NCI-H146 treated with DMSO at 0.1 percent for 48 hours (cell line): Measurements from ENCODE around the gene LY6G6F.
A peak's percentile ranks its signal among the peaks of the same experiment; 100 is the strongest.

Source experiments
- DNase-seq: peaks from one replicate; lab custom pipeline; 2025; ENCODE audit not compliant: unreplicated experiment; lab: John Stamatoyannopoulos, UW

Gene LY6G6F

DNA sequence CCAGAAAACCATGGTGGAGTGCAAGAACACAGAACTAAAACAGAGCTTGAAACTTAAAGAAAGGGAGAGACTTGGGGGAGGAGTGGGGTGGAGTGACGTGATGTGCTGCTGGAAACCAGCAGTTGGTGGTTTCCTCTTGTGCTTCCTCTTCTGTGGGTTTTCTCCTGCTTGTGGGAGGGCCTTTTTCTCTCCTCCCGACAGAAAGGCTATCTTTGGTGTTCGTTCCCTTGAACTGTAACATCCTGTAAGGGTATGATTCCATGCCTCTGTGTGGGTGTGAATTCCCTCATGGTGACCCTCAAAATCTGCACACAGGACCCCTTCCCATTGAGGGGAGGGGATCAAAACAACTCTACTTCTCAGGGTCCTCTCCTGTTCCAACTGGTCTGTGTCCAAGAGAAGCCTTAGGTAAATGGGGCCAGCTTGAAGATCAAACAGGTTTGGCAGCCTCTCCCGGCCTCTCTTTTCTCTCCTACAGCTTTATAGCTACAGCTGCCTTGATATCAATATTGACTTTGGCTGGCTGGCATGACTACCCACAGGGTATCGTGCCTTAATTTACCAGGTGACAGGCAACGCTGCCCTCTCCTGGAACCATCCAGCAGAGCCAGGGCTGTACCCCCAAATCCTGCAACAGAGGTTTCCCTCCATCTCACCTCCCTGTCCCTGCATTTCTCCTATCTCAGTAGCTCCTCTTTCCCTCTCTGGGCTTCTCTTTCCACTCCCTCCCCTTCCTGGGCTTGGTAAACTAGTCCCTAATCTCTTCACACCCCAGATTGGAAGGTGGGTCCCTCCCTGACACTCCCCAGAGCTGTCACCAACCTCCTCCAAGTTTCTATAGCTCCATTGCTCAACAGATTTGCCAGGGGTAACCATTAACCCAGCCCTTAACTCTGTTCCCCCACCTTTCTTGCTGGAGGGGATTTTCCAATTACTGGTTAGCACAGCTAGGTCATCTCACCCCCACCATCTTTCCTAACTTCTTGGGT is 31.6 kb downstream of the LY6G6F start:
- DNase-seq = peak; percentile 43

DNA sequence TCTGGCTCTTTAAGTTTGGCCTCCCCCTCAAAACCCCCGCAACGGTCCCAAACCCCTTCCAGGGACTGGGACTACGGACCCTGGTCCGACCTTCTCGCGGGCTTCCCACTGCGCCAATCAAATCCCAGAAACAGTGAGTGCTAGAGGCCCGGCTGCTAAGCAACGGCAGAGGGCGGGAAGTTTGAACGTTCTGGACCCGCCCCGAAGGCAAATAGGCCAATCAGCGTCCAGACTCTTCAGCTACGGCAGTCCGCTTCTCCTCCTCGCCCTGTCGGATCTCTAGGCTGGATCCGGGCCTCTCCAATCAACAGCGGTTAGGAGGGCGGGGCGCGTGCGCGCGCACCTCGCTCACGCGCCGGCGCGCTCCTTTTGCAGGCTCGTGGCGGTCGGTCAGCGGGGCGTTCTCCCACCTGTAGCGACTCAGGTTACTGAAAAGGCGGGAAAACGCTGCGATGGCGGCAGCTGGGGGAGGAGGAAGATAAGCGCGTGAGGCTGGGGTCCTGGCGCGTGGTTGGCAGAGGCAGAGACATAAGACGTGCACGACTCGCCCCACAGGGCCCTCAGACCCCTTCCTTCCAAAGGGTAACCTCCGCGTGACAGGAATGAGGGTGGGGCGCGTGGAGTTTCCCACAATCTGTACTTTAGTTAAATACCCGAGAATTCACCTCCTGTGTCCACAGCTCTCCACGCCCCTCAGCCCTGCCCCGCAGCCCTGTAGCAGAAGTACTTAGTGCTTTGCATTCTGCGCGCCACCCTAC is 33.2 kb downstream of the LY6G6F start, which contains the start of gene MSH5:
Gene MSH5, plus strand, starts transcription at position 367 of the 758 bp plus-strand sequence. CDS start 462 bp downstream, outside the sequence.
- peak; percentile 97 for DNase-seq

DNA sequence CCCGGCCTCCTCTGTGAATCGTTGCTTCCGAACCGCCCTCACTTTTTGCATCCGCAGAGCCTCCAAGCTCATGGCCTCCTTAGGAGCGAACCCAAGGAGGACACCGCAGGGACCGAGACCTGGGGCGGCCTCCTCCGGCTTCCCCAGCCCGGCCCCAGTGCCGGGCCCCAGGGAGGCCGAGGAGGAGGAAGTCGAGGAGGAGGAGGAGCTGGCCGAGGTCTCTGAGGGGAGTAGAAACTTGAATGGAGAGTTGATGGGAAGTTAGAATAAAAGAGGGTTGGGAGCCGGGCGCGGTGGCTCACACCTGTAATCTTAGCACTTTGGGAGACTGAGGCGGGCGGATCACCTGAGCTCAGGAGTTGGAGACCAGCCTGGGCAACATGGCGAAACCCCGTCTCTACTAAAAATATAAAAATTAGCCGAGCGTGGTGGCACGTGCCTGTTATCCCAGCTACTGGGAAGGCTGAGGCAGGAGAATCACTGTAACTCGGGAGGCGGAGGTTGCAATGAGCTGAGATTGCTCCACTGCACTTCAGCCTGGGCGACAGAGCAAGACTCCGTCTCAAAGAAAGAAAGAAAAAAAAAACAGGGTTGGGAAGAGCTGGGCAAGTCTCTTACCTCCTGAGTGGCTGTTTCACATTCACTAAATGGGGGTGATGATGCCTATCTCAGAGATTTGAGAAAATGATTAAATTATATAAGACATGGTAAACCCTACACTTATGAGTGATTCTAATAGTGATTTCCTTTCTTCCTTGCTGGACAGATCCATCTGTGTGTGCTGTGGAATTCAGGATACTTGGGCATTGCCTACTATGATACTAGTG is 33.9 kb downstream of the LY6G6F start:
- DNase-seq = no peak

DNA sequence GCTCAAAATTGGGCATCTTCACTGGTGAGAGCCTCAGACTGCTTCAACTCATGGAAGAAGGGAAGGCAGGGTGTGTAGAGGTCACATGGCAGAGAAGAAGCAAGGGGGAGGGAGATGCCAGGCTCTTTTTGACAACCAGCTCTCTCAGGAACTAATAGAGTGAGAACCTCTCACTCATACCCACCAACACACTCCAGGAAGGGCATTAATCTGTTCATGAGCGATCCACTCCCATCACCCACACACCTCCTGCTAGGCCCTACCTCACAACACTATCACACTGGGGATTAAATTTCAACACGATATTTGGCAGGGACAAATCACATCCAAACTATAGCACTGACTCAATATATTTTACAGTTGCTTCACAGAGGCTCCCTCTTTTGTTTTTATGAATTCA is 35.1 kb downstream of the LY6G6F start:
- DNase-seq = no peak

DNA sequence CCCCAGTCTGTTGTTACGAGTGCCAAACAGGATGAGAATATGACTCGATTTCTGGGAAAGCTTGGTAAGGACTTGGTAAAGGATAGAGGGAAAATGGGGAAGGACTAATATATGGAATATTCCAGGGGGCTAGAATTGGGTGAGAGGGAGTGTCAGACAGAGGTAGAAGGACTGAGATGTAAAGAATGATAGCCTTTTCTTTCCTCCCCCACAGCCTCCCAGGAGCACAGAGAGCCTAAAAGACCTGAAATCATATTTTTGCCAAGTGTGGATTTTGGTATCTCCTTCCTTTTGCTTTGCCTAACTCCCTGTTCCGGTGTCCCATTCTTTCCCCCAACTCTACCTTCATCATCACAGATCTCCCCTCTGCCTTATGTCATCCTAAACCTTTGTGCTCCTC is 36.2 kb downstream of the LY6G6F start:
- no peak for DNase-seq

DNA sequence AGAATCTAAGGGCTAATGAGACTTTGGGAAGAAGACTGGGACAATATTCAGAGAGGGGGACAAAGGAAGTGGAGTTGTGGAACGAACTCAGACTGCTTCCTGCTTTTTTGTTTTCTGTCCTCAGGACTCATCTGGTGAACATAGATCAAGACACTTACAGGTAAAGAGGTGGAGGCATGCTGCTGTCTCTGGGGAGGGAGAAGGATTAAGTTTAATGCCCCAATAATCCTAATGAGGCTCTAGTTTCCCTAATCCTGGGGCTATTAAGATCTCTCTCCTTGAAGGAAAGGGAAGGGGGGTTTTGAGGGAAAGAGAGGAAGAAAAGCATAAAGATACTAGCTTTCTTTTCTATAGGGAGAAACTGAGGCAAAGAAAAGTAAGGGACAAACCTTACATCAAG is 37.8 kb downstream of the LY6G6F start:
- DNase-seq = no peak

DNA sequence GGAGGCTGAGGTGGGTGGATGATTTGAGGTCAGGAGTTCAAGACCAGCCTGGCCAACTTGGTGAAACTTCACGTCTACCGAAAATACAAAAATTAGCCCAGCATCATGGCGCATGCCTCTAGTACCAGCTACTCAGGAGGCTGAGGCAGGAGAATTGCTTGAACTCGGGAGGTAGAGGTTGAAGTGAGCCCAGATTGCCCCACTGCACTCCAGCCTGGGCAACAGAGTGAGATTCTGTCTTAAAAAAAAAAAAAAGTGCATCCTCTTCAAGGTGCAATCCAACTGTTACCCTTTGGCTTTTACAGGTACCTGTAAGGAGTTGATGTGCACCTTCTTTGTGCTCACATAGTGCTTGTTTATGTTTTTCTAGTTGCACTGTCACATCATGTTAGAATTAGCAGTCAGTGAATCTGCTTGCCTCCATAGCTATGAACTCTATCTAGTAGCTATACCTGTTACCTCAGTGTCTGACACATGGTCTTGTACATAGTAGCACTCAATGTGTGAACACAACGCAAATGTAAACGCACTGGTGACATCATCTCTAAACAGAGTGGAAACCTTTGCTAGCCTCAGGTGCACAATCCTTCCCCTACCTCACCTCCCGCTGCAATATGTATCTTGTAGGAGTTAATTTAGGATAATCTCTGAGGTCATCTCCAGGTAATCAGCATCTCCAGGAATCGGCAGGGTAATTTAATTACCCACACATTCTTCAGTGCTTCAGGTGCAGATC is 42.8 kb downstream of the LY6G6F start:
- no peak for DNase-seq

DNA sequence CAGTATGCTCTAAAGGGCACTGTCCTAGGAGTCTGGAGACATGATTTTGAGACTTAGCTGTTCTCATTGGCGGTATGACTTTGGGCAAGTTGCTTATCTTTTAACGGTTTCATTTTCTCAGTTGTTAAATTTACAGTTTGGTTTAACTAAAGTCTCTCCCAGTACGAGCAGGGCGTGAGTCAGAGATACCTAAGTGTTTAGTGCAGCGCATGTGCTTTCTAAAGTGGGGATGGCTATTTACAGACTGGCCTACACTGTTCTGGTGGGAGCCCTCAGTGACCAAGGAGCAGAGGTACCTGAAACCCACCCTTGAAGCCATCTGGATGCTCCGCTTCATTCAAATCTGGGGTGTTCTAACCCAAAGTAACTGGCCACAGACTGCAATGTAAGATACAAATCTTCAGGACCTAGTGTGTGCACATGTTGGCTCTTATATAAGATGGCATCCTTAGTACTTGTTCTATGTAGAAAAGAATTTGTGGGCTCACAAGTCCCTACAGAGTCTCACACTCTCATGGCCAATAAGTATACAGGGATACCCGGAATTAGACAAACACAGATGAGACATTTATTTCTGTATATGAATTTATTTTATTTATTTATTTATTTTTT is 43.9 kb downstream of the LY6G6F start:
- DNase-seq = no peak

DNA sequence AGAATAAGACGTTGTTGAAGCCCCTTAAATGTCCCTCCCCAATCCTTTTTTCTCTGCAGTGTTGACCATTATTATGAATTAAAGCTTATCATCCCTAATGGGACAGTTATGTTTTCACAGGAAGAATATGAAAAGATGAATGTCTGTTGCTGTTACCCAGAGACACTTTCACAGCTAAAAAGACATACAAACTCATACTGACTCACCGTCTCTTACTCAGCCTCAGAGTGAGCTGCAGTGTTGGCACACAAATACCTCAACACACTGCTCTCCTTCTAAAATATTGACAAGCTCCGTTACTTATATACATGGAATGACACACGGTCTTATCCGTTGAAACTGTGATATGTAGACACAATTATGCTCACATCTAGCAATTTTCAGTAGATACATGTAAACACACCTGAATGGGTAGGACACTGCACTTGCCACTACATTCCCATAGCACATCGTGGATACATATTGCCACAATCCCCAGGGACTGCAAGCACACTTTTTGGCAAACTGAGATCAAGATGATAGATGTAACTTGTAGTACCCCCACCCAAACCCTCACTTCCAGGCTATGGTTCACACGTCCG is 46.2 kb downstream of the LY6G6F start:
- DNase-seq = no peak

DNA sequence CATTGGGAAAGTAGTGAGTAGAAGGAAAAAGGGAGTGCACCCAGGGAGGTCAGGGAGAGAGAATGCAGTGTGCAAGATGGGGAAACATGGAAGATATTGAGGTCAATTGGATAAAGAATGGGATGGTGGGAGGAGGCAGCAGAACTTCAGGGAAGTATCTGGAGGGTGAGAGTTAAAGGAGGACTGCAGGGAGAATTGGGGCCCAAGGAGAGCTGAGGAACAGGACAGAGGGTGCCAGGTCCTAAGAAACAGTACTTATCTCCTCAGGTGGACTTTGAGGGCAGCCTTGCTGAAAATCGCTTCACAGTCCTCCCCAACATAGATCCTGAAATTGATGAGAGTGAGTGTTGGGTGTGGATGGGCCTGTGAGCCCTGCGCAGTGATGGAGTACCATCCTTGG is 51.6 kb downstream of the LY6G6F start:
- DNase-seq = no peak
